HepG2 (cell line): Measurements from ENCODE around the gene ANO4. TPM values are rescaled to one million over a fixed set of nuclear protein-coding genes. Genes with fewer than 3 reads are reported as not detected.

Experiments used
- CHCHD3 ChIP-seq: sonication (generic); formaldehyde crosslinking; IDR thresholded peaks from 2 replicates; pipeline ENCODE4 v1.8.0; 2022; ENCODE audit warnings: mild to moderate bottlenecking, missing genetic modification reagents, moderate library complexity
- MEIS2 ChIP-seq: sonication (generic); formaldehyde crosslinking; IDR thresholded peaks from 2 replicates; pipeline ENCODE4 v1.9.0; 2021; ENCODE audit warnings: mild to moderate bottlenecking, missing genetic modification reagents
- NR3C1 ChIP-seq: sonication (generic); formaldehyde crosslinking; IDR thresholded peaks from 2 replicates; pipeline ENCODE4 v1.4.0; 2020; ENCODE audit warnings: missing genetic modification reagents
- PRDM4 ChIP-seq: sonication (generic); formaldehyde crosslinking; IDR thresholded peaks from 2 replicates; pipeline ENCODE4 v1.9.0; 2021; ENCODE audit warnings: missing genetic modification reagents, borderline replicate concordance
- ZNF362 ChIP-seq: sonication (generic); formaldehyde crosslinking; IDR thresholded peaks from 2 replicates; pipeline ENCODE4 v1.4.0; 2020; ENCODE audit warnings: missing genetic modification reagents, mild to moderate bottlenecking, borderline replicate concordance
- ZNF563 ChIP-seq: sonication (generic); formaldehyde crosslinking; IDR thresholded peaks from 2 replicates; pipeline ENCODE4 v1.8.0; 2022; ENCODE audit warnings: mild to moderate bottlenecking, moderate library complexity, missing genetic modification reagents
- ZNF580 ChIP-seq: IDR thresholded peaks from 2 replicates; pipeline ENCODE4 v1.6.1; 2016; ENCODE audit warnings: low read depth, borderline replicate concordance
- polyA plus RNA-seq, 8 experiments: library from polyadenylated mRNA; depleted of rRNA in 3 of 8; stranded (reverse) in 7 of 8; unstranded in 1 of 8; fragments of >200 nt; fragmentation: Illumina TruSeq in 4 of 8; extraction: Trizol in 4 of 8; gene quantifications; 2 replicates each; pipeline versions ENCODE4 v1.2.1 to v1.2.3, GENCODE V29; 2011 to 2016; ENCODE audit warnings: low read depth in 4 of 8, missing spikeins in 1 of 8, mixed read lengths in 1 of 8; ENCODE audit not compliant: insufficient read depth in 1 of 8
- total RNA-seq, 5 experiments: library from RNA; depleted of rRNA; stranded (reverse); fragments of >200 nt; fragmentation: Illumina TruSeq; extraction: Trizol; gene quantifications; 2 replicates each; pipeline ENCODE4 v1.2.3, GENCODE V29; 2016; ENCODE audit warnings: low read depth in 1 of 5

ANO4 gene
- total and polyA plus RNA-seq, 2 of the 13 experiments (the other 11 are each of a cell fraction or from before 2014, with no cell fraction given), result not detected

- no peak for TF ChIP-seq CHCHD3 (CRISPR knock-in tag)
- TF ChIP-seq PRDM4 (CRISPR knock-in tag), result no peak
- no peak for TF ChIP-seq ZNF580 (CRISPR knock-in tag)
- TF ChIP-seq MEIS2 (CRISPR knock-in tag), result no peak
- no peak for TF ChIP-seq ZNF563 (CRISPR knock-in tag)
- TF ChIP-seq NR3C1 (CRISPR knock-in tag), result no peak
- TF ChIP-seq ZNF362 (CRISPR knock-in tag), result no peak
- TF ChIP-seq, all 625 proteins: peak for 0
Observed at GRCh38 chr12:100986595-100987547, 192.3 kb downstream of the ANO4 start (continued).
